GM19397 (cell line): ENCODE data around the gene SPAAR.
"Not testable (repeated sequence)": the region's sequence is repeated elsewhere in the genome, so short reads cannot be mapped to it uniquely, and the experiment has no call there.

ENCODE experiments used
- ATAC-seq: cut with Tn5 transposase; IDR thresholded peaks from one replicate; pipeline ENCODE4 v1.9.1; 2021; ENCODE audit warnings: mild to moderate bottlenecking, moderate library complexity; ENCODE audit not compliant: unreplicated experiment

SPAAR gene

GRCh38 chr9:35909274-35909673 is at the start of gene SPAAR:
SPAAR (plus strand) TSS chr9:35909490; CDS start chr9:35910464, 974 bp downstream.
- ATAC-seq = no peak

GRCh38 chr9:35859990-35860339 is 49.3 kb upstream of the SPAAR start:
- ATAC-seq = no peak

- ATAC-seq = no peak
Observed at GRCh38 chr9:35861161-35861897, 48.0 kb upstream of the SPAAR start.

GRCh38 chr9:35862328-35862727 is 47.0 kb upstream of the SPAAR start:
- ATAC-seq = no peak

- no peak for ATAC-seq
Observed at GRCh38 chr9:35863583-35863982, 45.7 kb upstream of the SPAAR start.

- no peak for ATAC-seq
Observed at GRCh38 chr9:35864695-35865255, 44.5 kb upstream of the SPAAR start.

- no peak for ATAC-seq
Observed at GRCh38 chr9:35867538-35867937, 41.8 kb upstream of the SPAAR start.

- ATAC-seq = no peak
Observed at GRCh38 chr9:35868933-35869332, 40.4 kb upstream of the SPAAR start.

- no peak for ATAC-seq
Observed at GRCh38 chr9:35869621-35870216, 39.6 kb upstream of the SPAAR start.

GRCh38 chr9:35870351-35870923 is 38.9 kb upstream of the SPAAR start, which contains the start of gene OR13J1:
OR13J1 (minus strand) TSS chr9:35870401; CDS start chr9:35870401, 0 bp downstream.
- no peak for ATAC-seq

- no peak for ATAC-seq
Observed at GRCh38 chr9:35871545-35871944, 37.7 kb upstream of the SPAAR start.

- no peak for ATAC-seq
Observed at GRCh38 chr9:35872505-35872904, 36.8 kb upstream of the SPAAR start.

GRCh38 chr9:35882263-35882848 is 26.9 kb upstream of the SPAAR start:
- no peak for ATAC-seq

GRCh38 chr9:35882996-35883395 is 26.3 kb upstream of the SPAAR start:
- no peak for ATAC-seq

- ATAC-seq = not testable (repeated sequence)
Observed at GRCh38 chr9:35884908-35885307, 24.4 kb upstream of the SPAAR start.

GRCh38 chr9:35891646-35892045 is 17.6 kb upstream of the SPAAR start:
- no peak for ATAC-seq

- ATAC-seq = no peak
Observed at GRCh38 chr9:35892051-35892450, 17.2 kb upstream of the SPAAR start.

GRCh38 chr9:35896570-35896969 is 12.7 kb upstream of the SPAAR start:
- no peak for ATAC-seq

- ATAC-seq = not testable (repeated sequence)
Observed at GRCh38 chr9:35897376-35898099, 11.8 kb upstream of the SPAAR start.

GRCh38 chr9:35898337-35898736 is 11.0 kb upstream of the SPAAR start:
- no peak for ATAC-seq

GRCh38 chr9:35899021-35899420 is 10.3 kb upstream of the SPAAR start:
- no peak for ATAC-seq
